B cell (primary cell): ENCODE data around the gene DUXA.

Source experiments
- CTCF ChIP-seq: fragments of 200-600 bp; IDR thresholded peaks from one replicate; pipeline ENCODE4 v1.8.0; 2022; ENCODE audit warnings: antibody characterized with exemption, mild to moderate bottlenecking
- EZH2 ChIP-seq: IDR thresholded peaks from 2 replicates; pipeline ENCODE4 v1.6.1; 2012; ENCODE audit warnings: borderline replicate concordance, low read depth, mild to moderate bottlenecking, moderate library complexity, low read length; ENCODE audit not compliant: insufficient read depth, poor library complexity, severe bottlenecking

- TF ChIP-seq CTCF, result no peak
- TF ChIP-seq EZH2, result no peak
Measured at GRCh38 chr19:57192077-57192420, 24.8 kb upstream of the DUXA start.
